SK-N-SH (cell line): Measurements from ENCODE around the gene OPHN1.

Source experiments
- CTCF ChIP-seq: fragments of 200-600 bp; sonication (generic); IDR thresholded peaks from 2 replicates; pipeline ENCODE4 v1.6.1; 2017; ENCODE audit warnings: antibody characterized with exemption, mild to moderate bottlenecking, moderate library complexity
- USF2 ChIP-seq: fragments of 150-350 bp; IDR thresholded peaks from 2 replicates; pipeline ENCODE4 v1.6.1; 2017; ENCODE audit warnings: antibody characterized with exemption, low read length, low read depth, borderline replicate concordance

GRCh38 chrX:68249903-68250302 is 183.4 kb downstream of the OPHN1 start:
- TF ChIP-seq USF2, result no peak
- no peak for TF ChIP-seq CTCF
